Mesenteric fat pad (tissue), 1 donor: Measurements from ENCODE around the gene MOBP. TPM values are rescaled to one million over a fixed set of nuclear protein-coding genes. Genes with fewer than 3 reads are reported as not detected.

Experiments
- DNase-seq: peaks from one replicate; pipeline ENCODE4 v3.0.0-alpha.2; 2020; ENCODE audit warnings: low spot score
- total RNA-seq: library from RNA; stranded (reverse); fragmentation: NEBNext Ultra II Directional; extraction: Animal tissue kit (Norgen Biotek cat#: 25700); gene quantifications from one replicate; pipeline ENCODE4 v1.2.1, GENCODE V29; 2021
- donor health status: DM: yes; HTN: yes; CAD: no.

MOBP gene
- total RNA-seq, 1 donor from 2014 or later: not detected

GRCh38 chr3:39494781-39495180 is 27.3 kb downstream of the MOBP start:
- DNase-seq: no peak

GRCh38 chr3:39497753-39498152 is 30.3 kb downstream of the MOBP start:
- no peak for DNase-seq

GRCh38 chr3:39499651-39500273 is 32.3 kb downstream of the MOBP start:
- no peak for DNase-seq

GRCh38 chr3:39501059-39501458 is 33.6 kb downstream of the MOBP start:
- DNase-seq: no peak

- no peak for DNase-seq
Measured at GRCh38 chr3:39501968-39502837, 34.7 kb downstream of the MOBP start.

- no peak for DNase-seq
Measured at GRCh38 chr3:39502838-39503145, 35.3 kb downstream of the MOBP start.

GRCh38 chr3:39505866-39506742 is 38.6 kb downstream of the MOBP start:
- DNase-seq: no peak

GRCh38 chr3:39506863-39507262 is 39.4 kb downstream of the MOBP start:
- no peak for DNase-seq

GRCh38 chr3:39513791-39514369 is 46.4 kb downstream of the MOBP start:
- no peak for DNase-seq

- no peak for DNase-seq
Measured at GRCh38 chr3:39515681-39516441, 48.4 kb downstream of the MOBP start.

GRCh38 chr3:39519103-39519502 is 51.6 kb downstream of the MOBP start:
- no peak for DNase-seq

- no peak for DNase-seq
Measured at GRCh38 chr3:39519554-39520288, 52.2 kb downstream of the MOBP start.

GRCh38 chr3:39521456-39521855 is 54.0 kb downstream of the MOBP start:
- no peak for DNase-seq

GRCh38 chr3:39524107-39524506 is 56.6 kb downstream of the MOBP start:
- DNase-seq: no peak

- DNase-seq: no peak
Measured at GRCh38 chr3:39528844-39529243, 61.4 kb downstream of the MOBP start.

- DNase-seq: no peak
Measured at GRCh38 chr3:39529577-39529976, 62.1 kb downstream of the MOBP start.

GRCh38 chr3:39531066-39531465 is 63.6 kb downstream of the MOBP start:
- DNase-seq: no peak

- no peak for DNase-seq
Measured at GRCh38 chr3:39531665-39532064, 64.2 kb downstream of the MOBP start.

GRCh38 chr3:39532777-39533176 is 65.3 kb downstream of the MOBP start:
- no peak for DNase-seq

- no peak for DNase-seq
Measured at GRCh38 chr3:39533226-39533625, 65.7 kb downstream of the MOBP start.
